Measurements from ENCODE around the gene SPACA7.

GRCh38 chr13:112434032-112434431 lies 57.9 kb downstream of the SPACA7 start:
- no peak for TF ChIP-seq ASH1L (IDR thresholded peaks at IDR 0.05; ENCODE audit: borderline replicate concordance, low read depth, partially characterized antibody)
- no peak for TF ChIP-seq KDM4B (IDR thresholded peaks at IDR 0.05; ENCODE audit: borderline replicate concordance in 2 of 2, low read depth in 1 of 2)
- no peak for TF ChIP-seq CEBPG (CRISPR knock-in tag; IDR thresholded peaks at IDR 0.05)
- no peak for TF ChIP-seq CEBPG (tag; conservative IDR thresholded peaks at IDR 0.05 in 1 of 2, IDR thresholded peaks at IDR 0.05 in 1 of 2)
- TF ChIP-seq ZFX (CRISPR knock-in tag; IDR thresholded peaks at IDR 0.05), result no peak
- TF ChIP-seq ZNF134 (CRISPR knock-in tag; conservative IDR thresholded peaks at IDR 0.05), result no peak
- TF ChIP-seq CTCF (IDR thresholded peaks at IDR 0.05 in 2 of 3, conservative IDR thresholded peaks at IDR 0.05 in 1 of 3; ENCODE audit: insufficient read depth in 2 of 3, low read depth in 1 of 3, low read length in 3 of 3), result no peak
- TF ChIP-seq EZH2 (IDR thresholded peaks at IDR 0.05; ENCODE audit: borderline replicate concordance, low read depth, low read length), result no peak
- TF ChIP-seq TEAD2 (tag; IDR thresholded peaks at IDR 0.05), result no peak
- TF ChIP-seq THRA (IDR thresholded peaks at IDR 0.05), result no peak
- TF ChIP-seq PCBP2 (IDR thresholded peaks at IDR 0.05; ENCODE audit: low read depth, low read length, poor library complexity, severe bottlenecking), result no peak
- no peak for TF ChIP-seq NCOA6 (IDR thresholded peaks at IDR 0.05)
- no peak for TF ChIP-seq E2F6 (IDR thresholded peaks at IDR 0.05; ENCODE audit: borderline replicate concordance in 1 of 2, extremely low read depth in 1 of 2, insufficient read depth in 1 of 2, insufficient read length in 1 of 2, low read depth in 1 of 2, low read length in 1 of 2, poor library complexity in 1 of 2, severe bottlenecking in 1 of 2)
- no peak for TF ChIP-seq ELF4 (CRISPR knock-in tag; IDR thresholded peaks at IDR 0.05)
- TF ChIP-seq TBL1XR1 (IDR thresholded peaks at IDR 0.05; ENCODE audit: low read length in 2 of 2), result no peak

Data from K562 (cell line).